Upper lobe of left lung (tissue), 4 donors: ENCODE results near the gene CKAP2.
A peak's percentile ranks its signal among the peaks of the same experiment; 100 is the strongest.

ENCODE experiments used
- EP300 ChIP-seq, 4 donors: sonication (generic); formaldehyde crosslinking; IDR thresholded peaks; one replicate each; pipeline ENCODE4 v1.5.1; 2017; ENCODE audit warnings: antibody characterized with exemption in 4 of 4, control low read depth in 2 of 4
- POLR2A ChIP-seq, 4 donors: fragments of 450-650 bp; IDR thresholded peaks; one replicate each; pipeline ENCODE4 v1.5.1; 2016 to 2017; ENCODE audit warnings: antibody characterized with exemption in 4 of 4, mild to moderate bottlenecking in 2 of 4
- POLR2AphosphoS5 ChIP-seq, 2 donors: sonication (generic); formaldehyde crosslinking; IDR thresholded peaks; one replicate each; pipeline ENCODE4 v1.5.1; 2017; ENCODE audit warnings: antibody characterized with exemption in 2 of 2
- TF ChIP-seq, protein P1 (sequence below), 6 experiments: fragments of 450-650 bp in 4 of 6; fragments of 200-600 bp in 2 of 6; sonication (generic) in 2 of 6; IDR thresholded peaks; one replicate each; pipeline ENCODE4 v1.5.1; 2016 to 2019; ENCODE audit warnings: antibody characterized with exemption in 6 of 6

DNA sequence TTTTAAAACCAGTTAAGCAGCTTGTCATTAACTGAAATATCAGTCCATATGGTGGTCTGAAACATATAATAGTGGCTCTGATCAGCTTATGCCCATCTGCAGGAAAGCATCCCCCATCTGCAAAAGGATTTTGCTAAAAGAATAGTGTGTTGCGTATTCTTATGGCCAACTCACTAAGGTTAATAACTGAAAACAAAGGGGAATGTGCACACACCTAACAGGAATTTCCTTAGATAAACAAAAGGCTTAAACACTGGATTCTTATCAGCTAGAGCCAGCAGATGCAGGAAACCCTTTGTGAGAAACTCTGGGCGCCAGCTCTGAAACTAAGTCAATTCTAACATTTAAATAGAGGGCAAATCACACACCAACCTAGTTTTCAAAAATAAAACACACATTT lies 27.0 kb upstream of the CKAP2 start:
- TF ChIP-seq, protein P1, sequence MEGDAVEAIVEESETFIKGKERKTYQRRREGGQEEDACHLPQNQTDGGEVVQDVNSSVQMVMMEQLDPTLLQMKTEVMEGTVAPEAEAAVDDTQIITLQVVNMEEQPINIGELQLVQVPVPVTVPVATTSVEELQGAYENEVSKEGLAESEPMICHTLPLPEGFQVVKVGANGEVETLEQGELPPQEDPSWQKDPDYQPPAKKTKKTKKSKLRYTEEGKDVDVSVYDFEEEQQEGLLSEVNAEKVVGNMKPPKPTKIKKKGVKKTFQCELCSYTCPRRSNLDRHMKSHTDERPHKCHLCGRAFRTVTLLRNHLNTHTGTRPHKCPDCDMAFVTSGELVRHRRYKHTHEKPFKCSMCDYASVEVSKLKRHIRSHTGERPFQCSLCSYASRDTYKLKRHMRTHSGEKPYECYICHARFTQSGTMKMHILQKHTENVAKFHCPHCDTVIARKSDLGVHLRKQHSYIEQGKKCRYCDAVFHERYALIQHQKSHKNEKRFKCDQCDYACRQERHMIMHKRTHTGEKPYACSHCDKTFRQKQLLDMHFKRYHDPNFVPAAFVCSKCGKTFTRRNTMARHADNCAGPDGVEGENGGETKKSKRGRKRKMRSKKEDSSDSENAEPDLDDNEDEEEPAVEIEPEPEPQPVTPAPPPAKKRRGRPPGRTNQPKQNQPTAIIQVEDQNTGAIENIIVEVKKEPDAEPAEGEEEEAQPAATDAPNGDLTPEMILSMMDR (IDR thresholded peaks at IDR 0.05), result no peak
- TF ChIP-seq POLR2A (IDR thresholded peaks at IDR 0.05) (no peak), EP300 (IDR thresholded peaks at IDR 0.05) (peak in 1 of 4 donors; percentile 58), POLR2AphosphoS5 (IDR thresholded peaks at IDR 0.05) (no peak)
